ENCODE data around the gene TNS2.

The TNS2 gene

DNA sequence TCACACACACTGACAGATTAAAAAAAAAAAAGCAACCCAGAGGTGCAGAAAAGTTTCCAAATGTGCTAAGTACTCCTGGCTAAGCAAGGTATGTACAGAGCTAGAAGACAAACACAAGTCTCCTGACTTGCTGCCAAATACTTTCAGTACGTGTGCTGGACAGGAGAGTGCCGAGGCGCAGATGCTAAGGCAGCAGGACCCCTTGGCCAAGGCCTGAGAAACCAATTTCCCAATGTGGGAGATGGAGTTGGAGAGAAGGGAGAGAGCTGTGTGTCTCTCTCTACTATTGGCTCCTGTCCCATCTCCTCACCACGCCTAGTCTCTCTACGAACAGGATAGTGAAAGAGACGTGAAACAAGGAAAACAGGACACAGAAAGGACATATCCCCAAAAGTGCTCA is 24.0 kb downstream of the TNS2 start:
- DNase-seq (ENCODE audit: low read depth) = peak; percentile 73
- H3K4me3 ChIP-seq (ENCODE audit: low read depth, low read length) = no peak overlapping the region
- TF ChIP-seq CTCF (IDR thresholded peaks at IDR 0.05; ENCODE audit: control insufficient read depth, extremely low read depth, insufficient read depth) = no peak

DNA sequence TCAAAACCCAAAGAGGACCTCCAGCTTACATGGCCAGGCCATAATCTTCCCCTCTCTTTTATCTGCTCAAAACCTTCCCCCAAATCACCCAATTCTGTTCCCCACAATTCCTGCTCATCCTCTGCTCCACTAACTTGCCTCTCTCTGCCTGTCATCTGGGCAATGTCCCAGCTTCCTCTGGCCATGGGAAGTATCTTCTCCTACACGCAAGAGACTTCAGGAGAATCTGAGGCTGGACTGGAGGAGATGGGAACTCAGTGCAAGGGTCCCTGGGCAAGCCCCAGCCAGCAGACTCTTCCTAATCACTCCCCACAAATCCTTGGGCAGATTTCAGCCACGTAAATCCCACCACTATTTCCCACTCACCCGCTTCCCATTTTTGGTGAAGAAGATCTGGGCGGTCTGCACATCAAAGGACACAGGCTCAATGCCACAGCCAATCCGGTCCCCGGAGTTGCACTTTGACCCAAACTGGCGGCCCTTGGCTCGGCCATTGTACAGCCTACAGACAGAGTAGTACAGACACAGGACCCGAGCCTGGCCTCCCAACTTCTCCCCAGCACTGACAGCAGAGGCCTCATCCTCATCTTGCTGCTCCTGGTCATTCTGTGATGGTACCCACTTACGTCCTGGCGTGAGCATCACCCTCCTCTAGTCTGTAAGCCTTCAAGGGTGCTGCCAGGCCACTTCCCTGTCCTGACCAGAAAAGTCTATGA is 24.6 kb downstream of the TNS2 start:
- H3K4me3 ChIP-seq (ENCODE audit: low read depth, low read length) = no peak overlapping the region
- TF ChIP-seq CTCF (IDR thresholded peaks at IDR 0.05; ENCODE audit: control insufficient read depth, extremely low read depth, insufficient read depth) = no peak
- DNase-seq (ENCODE audit: low read depth) = no peak

- no peak for DNase-seq (ENCODE audit: low read depth)
- H3K4me3 ChIP-seq (ENCODE audit: low read depth, low read length) = no peak overlapping the region
- no peak for TF ChIP-seq CTCF (IDR thresholded peaks at IDR 0.05; ENCODE audit: control insufficient read depth, extremely low read depth, insufficient read depth)
Observed at GRCh38 chr12:53074999-53075370, 25.1 kb downstream of the TNS2 start.

- H3K4me3 ChIP-seq (ENCODE audit: low read depth, low read length) = no peak overlapping the region
- TF ChIP-seq CTCF (IDR thresholded peaks at IDR 0.05; ENCODE audit: control insufficient read depth, extremely low read depth, insufficient read depth) = no peak
- no peak for DNase-seq (ENCODE audit: low read depth)
Observed at GRCh38 chr12:53076461-53076860, 26.6 kb downstream of the TNS2 start.

GRCh38 chr12:53077030-53077429 is 27.2 kb downstream of the TNS2 start:
- DNase-seq (ENCODE audit: low read depth) = no peak
- H3K4me3 ChIP-seq (ENCODE audit: low read depth, low read length) = no peak overlapping the region
- TF ChIP-seq CTCF (IDR thresholded peaks at IDR 0.05; ENCODE audit: control insufficient read depth, extremely low read depth, insufficient read depth) = no peak

DNA sequence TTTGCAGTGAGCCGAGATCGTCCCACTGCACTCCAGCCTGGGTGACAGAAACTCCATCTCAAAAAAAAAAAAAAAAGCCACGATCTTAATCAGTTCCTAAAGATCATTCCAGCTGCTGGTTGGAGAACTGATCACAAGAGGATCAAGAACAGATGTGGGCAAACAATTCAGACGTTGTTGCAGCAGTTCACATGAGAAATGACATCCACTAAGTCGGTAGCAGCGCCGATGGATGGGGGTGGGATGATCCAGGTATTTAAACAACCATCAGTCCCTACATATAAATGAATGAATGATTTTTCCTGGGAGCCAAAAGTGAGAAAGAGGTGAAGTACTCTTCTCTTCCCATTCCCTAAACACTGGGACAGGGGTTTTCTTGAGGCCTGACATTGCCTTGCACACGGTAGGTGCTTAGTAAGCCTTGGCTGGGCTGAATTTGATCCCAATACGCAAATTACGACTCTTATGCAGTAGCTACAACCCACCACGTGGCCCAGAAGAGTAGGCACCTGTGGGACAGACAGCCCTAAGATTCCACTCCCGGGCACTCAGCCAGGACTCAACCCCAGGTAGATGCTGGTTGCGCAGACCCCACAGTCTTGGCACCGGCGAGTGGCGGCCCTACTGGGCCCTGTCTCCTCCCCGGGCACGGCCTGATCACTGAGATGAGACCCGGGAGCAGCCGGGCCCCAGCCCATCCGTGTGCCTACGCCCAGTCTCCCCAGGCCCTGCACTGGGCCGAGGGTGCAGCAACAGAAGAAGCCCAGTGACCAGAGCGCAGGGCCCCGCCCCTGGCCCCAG is 28.8 kb downstream of the TNS2 start:
- DNase-seq (ENCODE audit: low read depth) = no peak

More for the DNA sequence above, 28.8 kb downstream of the TNS2 start:
- TF ChIP-seq CTCF (IDR thresholded peaks at IDR 0.05; ENCODE audit: control insufficient read depth, extremely low read depth, insufficient read depth) = no peak
- peak overlapping the region; percentile 64 for H3K4me3 ChIP-seq (ENCODE audit: low read depth, low read length)
